Activated CD4-positive, alpha-beta T cell treated with anti-CD3 and anti-CD28 coated beads for 4 hours (primary cell): ENCODE data around the gene STX1B.
A peak's percentile ranks its signal among the peaks of the same experiment; 100 is the strongest.

Experiments used
- DNase-seq, 2 donors: peaks; one replicate each; pipeline ENCODE4 v3.0.0-alpha.2; 2020

STX1B gene

DNA sequence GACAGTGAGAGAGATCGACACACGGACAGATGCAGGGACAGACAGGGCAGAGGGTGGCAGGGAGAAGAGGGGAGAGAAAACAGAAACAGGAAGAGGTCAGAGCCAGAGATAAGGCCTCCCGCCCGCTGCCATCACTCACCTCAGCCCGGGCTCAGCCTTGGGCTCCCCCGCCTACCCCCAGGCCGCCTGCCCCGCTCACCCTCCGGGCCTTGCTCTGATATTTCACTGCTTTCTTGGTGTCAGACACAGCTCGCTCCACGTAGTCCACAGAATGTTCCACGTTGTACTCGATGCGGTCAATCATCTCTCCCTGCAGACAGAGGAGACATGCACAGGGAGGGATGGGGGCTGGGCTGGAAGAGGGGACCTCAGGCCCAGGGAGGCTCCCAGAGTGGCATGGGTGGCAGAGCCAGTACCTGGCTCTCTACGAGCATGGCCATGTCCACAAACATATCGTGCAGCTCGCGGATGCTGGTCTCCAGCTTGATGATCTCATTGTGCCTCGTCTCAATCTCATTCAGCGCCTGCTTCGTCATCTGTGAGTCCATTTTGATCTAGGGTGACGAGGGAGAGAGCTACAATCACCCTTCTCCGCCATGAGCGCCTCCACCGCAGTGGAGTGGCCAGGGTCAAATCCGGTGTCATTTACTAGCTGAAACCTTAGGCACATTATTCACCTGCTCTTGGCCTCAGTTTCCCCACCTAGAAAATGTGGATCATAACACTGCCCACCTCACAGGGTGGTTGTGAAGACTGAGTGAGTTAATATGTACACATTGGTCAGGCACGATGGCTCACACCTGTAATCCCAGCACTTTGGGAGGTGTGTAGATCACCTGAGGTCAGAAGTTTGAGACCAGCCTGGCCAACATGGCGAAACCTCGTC, 17.3 kb downstream of the STX1B start:
- no peak for DNase-seq

DNA sequence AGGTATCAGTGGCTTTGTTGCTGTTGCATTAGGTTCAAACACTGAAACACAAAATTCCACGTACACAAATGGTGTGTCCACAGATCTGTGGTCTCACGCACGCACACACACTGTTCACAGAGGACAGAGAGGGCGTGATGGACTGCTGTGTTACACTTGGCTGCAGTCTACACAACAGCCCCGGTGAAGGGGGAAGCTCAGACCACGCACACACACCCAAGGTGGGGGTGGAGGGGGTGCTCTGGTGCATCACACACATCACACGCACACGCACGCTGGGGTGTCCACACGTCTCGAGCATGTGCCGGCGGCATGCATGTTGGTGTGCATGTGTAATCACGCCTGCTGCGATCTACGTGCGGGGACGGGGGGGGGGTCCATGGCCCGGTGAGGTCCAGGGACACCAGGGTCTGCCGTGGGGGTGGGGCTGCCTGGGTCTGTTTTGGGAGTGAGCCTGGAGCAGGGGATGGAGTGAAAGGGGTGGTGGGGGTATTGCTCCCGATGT, 18.1 kb downstream of the STX1B start:
- DNase-seq: no peak

- DNase-seq: no peak
Measured at GRCh38 chr16:30991052-30991451, 19.4 kb downstream of the STX1B start.

GRCh38 chr16:30990105-30990504, 20.3 kb downstream of the STX1B start:
- DNase-seq: no peak

GRCh38 chr16:30989469-30990047, 20.9 kb downstream of the STX1B start:
- no peak for DNase-seq

GRCh38 chr16:30987581-30988190, 22.8 kb downstream of the STX1B start:
- no peak for DNase-seq

DNA sequence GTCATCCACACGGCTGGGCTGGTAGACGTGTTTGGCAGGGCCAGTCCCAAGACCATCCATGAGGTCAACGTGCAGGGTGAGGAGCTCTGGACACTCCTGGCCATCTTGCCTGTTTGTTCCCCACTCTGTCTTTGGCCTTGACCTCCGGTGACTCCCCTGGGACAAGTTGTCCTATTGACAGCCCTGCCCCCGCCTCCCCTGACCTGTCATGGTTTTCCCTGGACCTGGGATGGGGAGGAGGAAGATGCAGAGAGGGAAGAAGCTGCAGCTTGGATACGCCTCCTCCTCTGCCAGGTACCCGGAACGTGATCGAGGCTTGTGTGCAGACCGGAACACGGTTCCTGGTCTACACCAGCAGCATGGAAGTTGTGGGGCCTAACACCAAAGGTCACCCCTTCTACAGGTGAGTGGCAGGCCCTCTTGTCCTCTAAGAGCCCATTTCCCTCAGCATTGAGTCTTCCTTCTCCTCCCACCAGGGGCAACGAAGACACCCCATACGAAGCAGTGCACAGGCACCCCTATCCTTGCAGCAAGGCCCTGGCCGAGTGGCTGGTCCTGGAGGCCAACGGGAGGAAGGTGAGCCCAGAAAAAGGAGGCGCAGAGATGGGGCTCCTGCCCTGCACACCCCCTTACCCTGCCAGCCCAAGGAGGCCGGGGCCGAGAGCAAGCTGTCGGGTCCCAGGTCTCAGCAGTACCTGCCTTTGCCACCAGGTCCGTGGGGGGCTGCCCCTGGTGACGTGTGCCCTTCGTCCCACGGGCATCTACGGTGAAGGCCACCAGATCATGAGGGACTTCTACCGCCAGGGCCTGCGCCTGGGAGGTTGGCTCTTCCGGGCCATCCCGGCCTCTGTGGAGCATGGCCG, 24.1 kb downstream of the STX1B start:
- DNase-seq: no peak

GRCh38 chr16:30985401-30986128, 24.9 kb downstream of the STX1B start:
- no peak for DNase-seq

GRCh38 chr16:30984669-30985400, 25.6 kb downstream of the STX1B start, which contains the start of gene HSD3B7:
Gene HSD3B7, plus strand, starts transcription at chr16:30985207. Its CDS starts 452 bp downstream, at chr16:30985659.
- DNase-seq: peak; percentile 77 to 84

DNA sequence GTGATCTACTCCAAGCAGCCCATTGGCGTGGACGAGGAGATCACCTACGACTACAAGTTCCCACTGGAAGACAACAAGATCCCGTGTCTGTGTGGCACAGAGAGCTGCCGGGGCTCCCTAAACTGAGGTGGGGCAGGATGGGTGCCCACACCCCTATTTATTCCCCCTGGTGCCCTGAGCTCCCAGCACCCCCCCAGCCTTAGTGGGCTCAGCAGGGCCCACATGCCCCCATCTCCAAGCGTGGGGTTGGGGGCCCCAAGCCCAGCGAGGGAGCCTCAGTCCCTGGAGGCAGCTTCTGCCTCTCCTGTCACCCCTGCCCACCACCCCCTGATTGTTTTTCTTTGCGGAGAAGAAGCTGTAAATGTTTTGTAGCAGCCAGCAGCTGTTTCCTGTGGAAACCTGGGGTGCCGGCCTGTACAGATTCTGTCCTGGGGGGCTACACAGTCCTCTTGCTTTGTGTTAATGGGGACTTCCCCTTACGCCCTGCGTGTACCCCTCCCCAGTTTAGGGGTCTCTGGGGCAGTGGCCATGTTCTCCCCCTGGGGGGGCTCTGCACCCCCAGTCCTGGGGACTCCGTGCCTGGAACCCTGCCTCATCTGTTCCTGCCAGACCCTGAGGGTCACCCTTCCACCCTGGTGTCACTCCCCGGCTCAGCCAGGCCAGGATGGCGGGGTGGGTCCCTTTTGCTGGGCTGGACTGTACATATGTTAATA, 26.4 kb downstream of the STX1B start:
- no peak for DNase-seq

DNA sequence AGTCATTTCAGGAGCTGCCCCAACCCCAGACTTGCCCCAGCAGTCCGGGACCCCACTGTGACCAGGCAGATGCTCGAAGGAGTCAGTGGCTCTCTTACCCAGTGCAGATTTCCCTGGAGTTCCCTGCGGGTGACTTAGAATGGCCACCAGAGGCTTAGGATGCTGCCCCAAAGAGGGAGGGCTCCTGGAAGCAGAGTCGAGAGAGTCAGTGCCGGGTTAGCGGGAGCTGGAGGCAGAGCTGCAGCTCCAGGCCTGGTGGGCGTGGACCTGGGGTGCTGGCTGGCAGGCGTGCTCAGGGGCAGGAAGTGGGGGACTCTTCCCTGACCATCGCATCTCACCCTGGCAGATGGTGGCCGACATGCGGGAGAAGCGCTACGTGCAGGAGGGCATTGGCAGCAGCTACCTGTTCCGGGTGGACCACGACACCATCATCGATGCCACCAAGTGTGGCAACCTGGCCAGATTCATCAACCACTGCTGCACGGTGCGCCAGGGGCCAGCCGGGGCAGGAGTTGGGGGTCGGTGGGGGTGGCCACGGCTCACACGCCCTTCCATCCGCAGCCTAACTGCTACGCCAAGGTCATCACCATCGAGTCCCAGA, 27.0 kb downstream of the STX1B start:
- DNase-seq: no peak

GRCh38 chr16:30982548-30983288, 27.7 kb downstream of the STX1B start:
- no peak for DNase-seq

DNA sequence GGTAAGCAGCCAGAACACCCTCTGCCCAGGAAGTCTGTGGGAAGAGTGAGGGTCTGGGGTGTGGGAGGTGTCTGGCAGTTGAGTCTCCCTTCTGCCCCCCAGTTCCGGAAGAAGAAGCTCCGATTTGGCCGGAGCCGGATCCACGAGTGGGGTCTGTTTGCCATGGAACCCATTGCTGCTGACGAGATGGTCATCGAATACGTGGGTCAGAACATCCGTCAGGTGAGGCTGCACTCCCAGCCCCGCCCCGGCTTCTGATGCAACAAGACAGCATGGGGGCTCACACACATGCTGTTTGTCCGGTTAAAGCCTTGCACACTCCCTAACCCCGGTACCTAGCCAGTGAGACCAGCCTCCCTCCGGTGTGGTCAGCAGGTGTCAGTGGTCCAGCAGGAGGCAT, 29.5 kb downstream of the STX1B start:
- no peak for DNase-seq

GRCh38 chr16:30980434-30980833, 30.0 kb downstream of the STX1B start:
- no peak for DNase-seq

DNA sequence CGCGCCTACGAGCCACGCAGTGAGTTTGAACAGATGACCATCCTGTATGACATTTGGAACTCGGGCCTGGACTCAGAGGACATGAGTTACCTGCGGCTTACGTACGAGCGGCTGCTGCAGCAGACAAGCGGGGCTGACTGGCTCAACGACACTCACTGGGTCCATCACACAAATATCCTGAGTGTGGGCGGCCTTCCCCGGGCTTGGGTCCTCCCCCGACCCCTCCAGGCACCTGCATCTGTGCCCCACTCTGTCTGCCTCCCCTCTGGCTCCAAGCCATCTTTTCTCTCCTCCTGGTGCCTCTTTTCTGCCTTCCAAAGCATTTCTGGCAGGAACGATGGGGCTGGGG, 30.4 kb downstream of the STX1B start:
- DNase-seq: no peak

GRCh38 chr16:30979170-30980022, 31.0 kb downstream of the STX1B start:
- no peak for DNase-seq

DNA sequence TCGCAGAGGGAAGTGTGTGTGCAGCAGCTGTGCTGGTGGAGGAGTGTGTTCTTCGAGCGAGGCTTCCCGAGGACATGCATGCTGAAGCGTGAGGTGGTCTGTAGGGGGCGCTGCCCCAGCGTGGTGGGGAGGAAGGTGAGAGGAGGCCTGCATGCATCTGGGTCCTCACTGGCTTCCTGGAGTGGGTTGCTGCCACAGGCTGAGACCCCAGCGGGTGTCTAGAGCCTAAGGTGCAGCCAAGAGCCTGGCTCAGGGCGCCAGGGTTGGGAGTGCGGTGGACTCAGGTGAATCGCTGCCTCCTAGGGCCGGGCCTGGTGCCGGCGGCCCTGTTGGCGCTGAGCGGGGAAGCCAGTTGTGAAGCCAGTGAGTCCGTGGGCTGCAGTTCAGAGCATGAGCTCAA, 32.9 kb downstream of the STX1B start:
- no peak for DNase-seq

DNA sequence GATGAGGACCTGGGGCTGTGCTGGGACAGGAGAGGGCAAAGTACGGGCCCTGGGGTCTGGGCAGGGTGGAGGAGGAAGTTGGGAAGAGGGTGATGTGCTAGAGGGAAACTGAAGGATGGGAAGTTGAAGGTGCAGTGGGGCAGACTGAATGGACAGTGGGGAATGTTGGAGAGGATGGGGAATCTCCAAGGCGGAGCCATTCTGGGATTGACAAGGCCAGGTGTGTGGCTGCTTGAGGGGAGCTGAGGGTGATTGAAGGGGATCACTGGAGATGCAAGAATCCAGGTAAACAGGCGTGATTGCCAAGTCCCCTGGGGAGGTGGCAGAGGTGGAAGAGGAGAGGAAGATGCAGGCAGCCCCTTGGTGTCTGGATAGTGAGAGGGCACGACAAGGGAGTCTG, 34.0 kb downstream of the STX1B start:
- no peak for DNase-seq

DNA sequence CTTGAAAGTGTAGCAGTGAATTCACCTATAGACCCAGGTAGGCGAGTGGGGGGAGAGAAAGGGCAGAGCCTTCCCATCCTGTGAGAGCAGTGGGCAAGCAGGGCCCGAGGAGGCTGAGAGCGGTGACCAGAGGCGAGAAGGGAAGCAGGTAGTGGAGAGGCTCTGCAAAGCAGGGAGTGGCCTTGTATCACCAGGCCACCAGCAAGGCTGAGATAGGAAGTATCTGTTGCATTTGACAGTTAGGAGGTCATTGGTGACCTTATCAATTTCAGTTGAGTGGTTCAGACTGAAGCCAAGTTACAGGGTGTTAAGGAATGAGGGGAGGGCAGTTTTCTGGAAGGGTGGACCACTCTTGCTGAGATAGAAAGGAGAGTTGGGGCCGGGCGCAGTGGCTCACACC, 36.1 kb downstream of the STX1B start:
- no peak for DNase-seq
